ENCODE results near the gene GIPC2.

The GIPC2 gene

GRCh38 chr1:78035121-78035520 is 10.6 kb upstream of the GIPC2 start:
- Histone ChIP-seq H3K9me3 (ENCODE audit: control insufficient read depth, insufficient read depth, low read length) (no peaks in the 10 kb centered on the region), H3F3A (ENCODE audit: control insufficient read depth, insufficient read depth) (no peaks in the 10 kb centered on the region), H3K79me2 (ENCODE audit: control insufficient read depth, low read length) (no peaks in the 10 kb centered on the region), H3K9me2 (replicated peaks; ENCODE audit: control insufficient read depth, low read length) (no peaks in the 10 kb centered on the region), H3K36me3 (ENCODE audit: control insufficient read depth, low read length) (no peaks in the 10 kb centered on the region), H3K27me3 (ENCODE audit: control insufficient read depth, low read length) (peaks cover 15% of the 10 kb centered on the region), H3K4me1 (ENCODE audit: control insufficient read depth, low read length) (no peaks in the 10 kb centered on the region), H3K27ac (ENCODE audit: low read depth, low read length) (no peak overlapping the region), H4K20me1 (ENCODE audit: control insufficient read depth, insufficient read depth, low read depth, low read length) (no peaks in the 10 kb centered on the region), H3K4me3 (ENCODE audit: low read length) (no peak overlapping the region), H3K4me2 (ENCODE audit: low read length) (no peak overlapping the region)
- TF ChIP-seq, protein P1, sequence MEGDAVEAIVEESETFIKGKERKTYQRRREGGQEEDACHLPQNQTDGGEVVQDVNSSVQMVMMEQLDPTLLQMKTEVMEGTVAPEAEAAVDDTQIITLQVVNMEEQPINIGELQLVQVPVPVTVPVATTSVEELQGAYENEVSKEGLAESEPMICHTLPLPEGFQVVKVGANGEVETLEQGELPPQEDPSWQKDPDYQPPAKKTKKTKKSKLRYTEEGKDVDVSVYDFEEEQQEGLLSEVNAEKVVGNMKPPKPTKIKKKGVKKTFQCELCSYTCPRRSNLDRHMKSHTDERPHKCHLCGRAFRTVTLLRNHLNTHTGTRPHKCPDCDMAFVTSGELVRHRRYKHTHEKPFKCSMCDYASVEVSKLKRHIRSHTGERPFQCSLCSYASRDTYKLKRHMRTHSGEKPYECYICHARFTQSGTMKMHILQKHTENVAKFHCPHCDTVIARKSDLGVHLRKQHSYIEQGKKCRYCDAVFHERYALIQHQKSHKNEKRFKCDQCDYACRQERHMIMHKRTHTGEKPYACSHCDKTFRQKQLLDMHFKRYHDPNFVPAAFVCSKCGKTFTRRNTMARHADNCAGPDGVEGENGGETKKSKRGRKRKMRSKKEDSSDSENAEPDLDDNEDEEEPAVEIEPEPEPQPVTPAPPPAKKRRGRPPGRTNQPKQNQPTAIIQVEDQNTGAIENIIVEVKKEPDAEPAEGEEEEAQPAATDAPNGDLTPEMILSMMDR (IDR thresholded peaks at IDR 0.05; ENCODE audit: low read depth, low read length, poor library complexity, severe bottlenecking), result no peak

- H3K4me2 ChIP-seq (ENCODE audit: low read length), result no peak overlapping the region
- H3K79me2 ChIP-seq (ENCODE audit: control insufficient read depth, low read length), result no peaks in the 10 kb centered on the region
- H3K9me3 ChIP-seq (ENCODE audit: control insufficient read depth, insufficient read depth, low read length), result no peaks in the 10 kb centered on the region
- H3K4me1 ChIP-seq (ENCODE audit: control insufficient read depth, low read length), result no peaks in the 10 kb centered on the region
- TF ChIP-seq EZH2phosphoT487 (IDR thresholded peaks at IDR 0.05; ENCODE audit: borderline replicate concordance, low read length), result no peak
- TF ChIP-seq, protein P1 (IDR thresholded peaks at IDR 0.05; ENCODE audit: low read depth, low read length, poor library complexity, severe bottlenecking), result no peak
- no peaks in the 10 kb centered on the region for H4K20me1 ChIP-seq (ENCODE audit: control insufficient read depth, insufficient read depth, low read depth, low read length)
- H3K27ac ChIP-seq (ENCODE audit: low read depth, low read length), result no peak overlapping the region
- no peaks in the 10 kb centered on the region for H3F3A ChIP-seq (ENCODE audit: control insufficient read depth, insufficient read depth)
- H3K36me3 ChIP-seq (ENCODE audit: control insufficient read depth, low read length), result no peaks in the 10 kb centered on the region
- no peak overlapping the region for H3K4me3 ChIP-seq (ENCODE audit: low read length)
- H3K9me2 ChIP-seq (replicated peaks; ENCODE audit: control insufficient read depth, low read length), result no peaks in the 10 kb centered on the region
- peaks cover 15% of the 10 kb centered on the region for H3K27me3 ChIP-seq (ENCODE audit: control insufficient read depth, low read length)
Measured at GRCh38 chr1:78036450-78036849, 9.3 kb upstream of the GIPC2 start.

DNA sequence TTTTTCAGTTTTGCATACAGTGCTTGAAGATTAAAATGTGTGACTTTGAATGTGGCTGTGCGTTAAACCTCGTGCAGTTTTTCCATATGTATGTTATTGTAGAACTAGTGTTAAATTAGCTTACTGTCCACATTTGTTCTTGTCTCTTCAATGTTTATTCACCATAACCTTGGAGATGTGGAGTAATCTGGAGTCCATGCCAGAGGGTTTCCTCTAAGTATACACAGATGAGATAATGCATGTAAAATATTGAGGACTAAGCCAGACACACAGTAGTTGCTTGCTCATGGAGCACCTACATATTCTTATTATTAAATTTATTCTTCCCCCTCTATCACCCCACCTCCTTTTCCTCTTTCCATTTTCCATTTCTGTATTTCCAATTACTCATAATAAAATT is 7.7 kb upstream of the GIPC2 start:
- H4K20me1 ChIP-seq (ENCODE audit: control insufficient read depth, insufficient read depth, low read depth, low read length), result no peaks in the 10 kb centered on the region
- no peak overlapping the region for H3K4me3 ChIP-seq (ENCODE audit: low read length)
- H3K9me3 ChIP-seq (ENCODE audit: control insufficient read depth, insufficient read depth, low read length), result no peaks in the 10 kb centered on the region
- no peaks in the 10 kb centered on the region for H3K36me3 ChIP-seq (ENCODE audit: control insufficient read depth, low read length)
- no peaks in the 10 kb centered on the region for H3F3A ChIP-seq (ENCODE audit: control insufficient read depth, insufficient read depth)
- no peaks in the 10 kb centered on the region for H3K4me1 ChIP-seq (ENCODE audit: control insufficient read depth, low read length)
- H3K4me2 ChIP-seq (ENCODE audit: low read length), result no peak overlapping the region
- no peak overlapping the region for H3K27ac ChIP-seq (ENCODE audit: low read depth, low read length)
- no peaks in the 10 kb centered on the region for H3K9me2 ChIP-seq (replicated peaks; ENCODE audit: control insufficient read depth, low read length)
- H3K79me2 ChIP-seq (ENCODE audit: control insufficient read depth, low read length), result no peaks in the 10 kb centered on the region
- no peak for TF ChIP-seq EZH2phosphoT487 (IDR thresholded peaks at IDR 0.05; ENCODE audit: borderline replicate concordance, low read length)
- TF ChIP-seq, protein P1 (IDR thresholded peaks at IDR 0.05; ENCODE audit: low read depth, low read length, poor library complexity, severe bottlenecking), result no peak
- peaks cover 15% of the 10 kb centered on the region for H3K27me3 ChIP-seq (ENCODE audit: control insufficient read depth, low read length)

- no peaks in the 10 kb centered on the region for H3K79me2 ChIP-seq (ENCODE audit: control insufficient read depth, low read length)
- H3K27ac ChIP-seq (ENCODE audit: low read depth, low read length), result no peak overlapping the region
- no peaks in the 10 kb centered on the region for H3K9me2 ChIP-seq (replicated peaks; ENCODE audit: control insufficient read depth, low read length)
- TF ChIP-seq EZH2phosphoT487 (IDR thresholded peaks at IDR 0.05; ENCODE audit: borderline replicate concordance, low read length), result no peak
- TF ChIP-seq, protein P1 (IDR thresholded peaks at IDR 0.05; ENCODE audit: low read depth, low read length, poor library complexity, severe bottlenecking), result no peak
- H3K4me3 ChIP-seq (ENCODE audit: low read length), result no peak overlapping the region
- no peaks in the 10 kb centered on the region for H3K4me1 ChIP-seq (ENCODE audit: control insufficient read depth, low read length)
- H3K9me3 ChIP-seq (ENCODE audit: control insufficient read depth, insufficient read depth, low read length), result no peaks in the 10 kb centered on the region
- no peaks in the 10 kb centered on the region for H3K36me3 ChIP-seq (ENCODE audit: control insufficient read depth, low read length)
- peaks cover 15% of the 10 kb centered on the region for H3K27me3 ChIP-seq (ENCODE audit: control insufficient read depth, low read length)
- H3K4me2 ChIP-seq (ENCODE audit: low read length), result no peak overlapping the region
- no peaks in the 10 kb centered on the region for H3F3A ChIP-seq (ENCODE audit: control insufficient read depth, insufficient read depth)
- no peaks in the 10 kb centered on the region for H4K20me1 ChIP-seq (ENCODE audit: control insufficient read depth, insufficient read depth, low read depth, low read length)
Measured at GRCh38 chr1:78038491-78038939, 7.3 kb upstream of the GIPC2 start.
